HepG2 (cell line): ENCODE measurements around the gene TBX21. TPM values are rescaled to one million over a fixed set of nuclear protein-coding genes. Genes with fewer than 3 reads are reported as not detected.

Source experiments
- ATAC-seq: fragments of 200-7000 bp; cut with Tn5 transposase; 3 replicates; pipeline ENCODE4 v1.9.1; 2020; ENCODE audit warnings: mild to moderate bottlenecking, moderate library complexity
- BruUV-seq: library from RNA; stranded (reverse); fragments of 400-500 nt; replicated peaks from 2 replicates; lab custom pipeline; 2021; lab: Mats Ljungman, UMichigan
- CTCF ChIA-PET: fragments of 300-600 bp; formaldehyde crosslinking; extraction: SDS; loops from one replicate; lab custom pipeline; 2021; ENCODE audit warnings: low total read pairs, inconsistent platforms, low intra/inter-chr PET ratio; lab: Yijun Ruan, JAX
- POLR2A ChIA-PET: fragments of 350-600 bp; sonication (Branson Sonifier 250); formaldehyde crosslinking; loops from one replicate; lab custom pipeline; 2020; ENCODE audit warnings: antibody characterized with exemption, inconsistent platforms; lab: Yijun Ruan, JAX
- DNase-seq: peaks from one replicate; pipeline ENCODE4 v3.0.0-alpha.2; 2015; ENCODE audit warnings: low spot score
- FAIRE-seq: peaks from 3 replicates; lab custom pipeline; 2011; peaks lifted over from hg19 to GRCh38; lab: Jason Lieb, UNC
- H2AFZ ChIP-seq: one replicate; pipeline ENCODE4 v1.6.1; 2011; ENCODE audit warnings: low read length, inconsistent platforms
- H3K27ac ChIP-seq: fragments of 300-600 bp; 3 replicates; pipeline ENCODE4 v1.8.0; 2011; ENCODE audit warnings: mixed run types, mild to moderate bottlenecking, mixed read lengths, low read length, inconsistent platforms; ENCODE audit not compliant: insufficient read depth; ENCODE audit errors: extremely low read length
- H3K27me3 ChIP-seq, 2 experiments: fragments of 200-600 bp in 1 of 2; 2 replicates in 1 of 2; 3 replicates in 1 of 2; pipeline versions ENCODE4 v1.6.0 to v1.8.0; 2011; ENCODE audit warnings: low read length in 2 of 2, mild to moderate bottlenecking in 2 of 2, moderate library complexity in 2 of 2, inconsistent platforms in 1 of 2; ENCODE audit not compliant: insufficient read depth in 2 of 2, control insufficient read depth in 1 of 2
- H3K36me3 ChIP-seq, 2 experiments: fragments of 200-600 bp in 1 of 2; replicated peaks in 1 of 2; 2 replicates in 1 of 2; 3 replicates in 1 of 2; pipeline versions ENCODE4 v1.5.1 to v1.8.0; 2011; ENCODE audit warnings: low read length in 2 of 2, inconsistent platforms in 1 of 2; ENCODE audit not compliant: insufficient read depth in 2 of 2, control insufficient read depth in 1 of 2
- H3K4me1 ChIP-seq: 2 replicates; pipeline ENCODE4 v1.5.1; 2012; ENCODE audit warnings: low read length, inconsistent platforms; ENCODE audit not compliant: insufficient read depth
- H3K4me2 ChIP-seq: 2 replicates; pipeline ENCODE4 v1.6.0; 2011; ENCODE audit warnings: low read depth, low read length, inconsistent platforms
- H3K4me3 ChIP-seq, 3 experiments: fragments of 200-600 bp in 1 of 3; sonication (generic), shearing (Covaris generic) in 1 of 3; replicated peaks in 1 of 3; 2 replicates each; pipeline ENCODE4 v1.5.1; 2011 to 2016; ENCODE audit warnings: low read length in 3 of 3, inconsistent platforms in 2 of 3, low read depth in 2 of 3, mild to moderate bottlenecking in 2 of 3, control low read depth in 1 of 3, mixed read lengths in 1 of 3; ENCODE audit not compliant: insufficient read depth in 1 of 3
- H3K79me2 ChIP-seq: one replicate; pipeline ENCODE4 v1.6.1; 2011; ENCODE audit warnings: low read length, inconsistent platforms; ENCODE audit not compliant: insufficient read depth
- H3K9ac ChIP-seq: 2 replicates; pipeline ENCODE4 v1.6.0; 2011; ENCODE audit warnings: mild to moderate bottlenecking, low read depth, low read length, inconsistent platforms; ENCODE audit not compliant: insufficient read depth
- H3K9me3 ChIP-seq: 2 replicates; pipeline ENCODE4 v1.5.1; 2012; ENCODE audit warnings: mild to moderate bottlenecking, low read length
- H4K20me1 ChIP-seq: 2 replicates; pipeline ENCODE4 v1.6.0; 2011; ENCODE audit warnings: inconsistent platforms, mild to moderate bottlenecking, low read length, moderate library complexity; ENCODE audit not compliant: insufficient read depth
- HMG20B ChIP-seq: conservative IDR thresholded peaks from 2 replicates; pipeline ENCODE4 v1.6.1; 2016; ENCODE audit warnings: missing genetic modification reagents, missing compliant biosample characterization
- KDM3A ChIP-seq: IDR thresholded peaks from 2 replicates; pipeline ENCODE4 v1.6.1; 2018; ENCODE audit warnings: low read depth, missing compliant biosample characterization
- KLF15 ChIP-seq: sonication (generic); formaldehyde crosslinking; IDR thresholded peaks from 2 replicates; pipeline ENCODE4 v1.8.1; 2023; ENCODE audit warnings: borderline replicate concordance, mild to moderate bottlenecking, inconsistent platforms, missing genetic modification reagents, mixed read lengths
- MAFG ChIP-seq: sonication (generic); formaldehyde crosslinking; IDR thresholded peaks from 2 replicates; pipeline ENCODE4 v1.5.1; 2020; ENCODE audit warnings: mild to moderate bottlenecking, missing genetic modification reagents
- NR2F6 ChIP-seq, 2 experiments: IDR thresholded peaks; 2 replicates each; pipeline ENCODE4 v1.6.1; 2016; ENCODE audit warnings: antibody characterized with exemption in 1 of 2, mild to moderate bottlenecking in 1 of 2
- POGZ ChIP-seq: sonication (generic); formaldehyde crosslinking; IDR thresholded peaks from 2 replicates; pipeline ENCODE4 v1.4.0; 2020; ENCODE audit warnings: mild to moderate bottlenecking, missing genetic modification reagents
- SUZ12 ChIP-seq: fragments of 150-350 bp; IDR thresholded peaks from 2 replicates; pipeline ENCODE4 v1.6.1; 2014; ENCODE audit warnings: low read depth, low read length
- ZBTB38 ChIP-seq: sonication (generic); formaldehyde crosslinking; IDR thresholded peaks from 2 replicates; pipeline ENCODE4 v1.5.1; 2020; ENCODE audit warnings: mild to moderate bottlenecking, missing genetic modification reagents
- ZNF883 ChIP-seq: sonication (generic); formaldehyde crosslinking; IDR thresholded peaks from 2 replicates; pipeline ENCODE4 v1.5.1; 2020; ENCODE audit warnings: mild to moderate bottlenecking, missing genetic modification reagents; ENCODE audit errors: not compliant biosample characterization
- WGBS: methylation state at CpG from one replicate; pipeline ENCODE4 v1.1.6; 2017; ENCODE audit warnings: low lambda C conversion rate; 5-methylcytosine and 5-hydroxymethylcytosine counted together
- in situ Hi-C: cut with HindIII; loops from 2 replicates; pipeline ENCODE4 v1.10.0; 2017; ENCODE audit warnings: low pct_unique_long_range_greater_than_20kb; ENCODE audit not compliant: extremely low pct_ligation_motif_present
- intact Hi-C: fragments of 100-400 bp; cut with micrococcal nuclease; formaldehyde crosslinking; loops from one replicate; pipeline ENCODE4 v1.10.0; 2022; ENCODE audit not compliant: unreplicated experiment
- polyA plus RNA-seq, 8 experiments: library from polyadenylated mRNA; depleted of rRNA in 3 of 8; stranded (reverse) in 7 of 8; unstranded in 1 of 8; fragments of >200 nt; fragmentation: Illumina TruSeq in 4 of 8; extraction: Trizol in 4 of 8; gene quantifications; 2 replicates each; pipeline versions ENCODE4 v1.2.1 to v1.2.3, GENCODE V29; 2011 to 2016; ENCODE audit warnings: low read depth in 4 of 8, missing spikeins in 1 of 8, mixed read lengths in 1 of 8; ENCODE audit not compliant: insufficient read depth in 1 of 8
- total RNA-seq, 5 experiments: library from RNA; depleted of rRNA; stranded (reverse); fragments of >200 nt; fragmentation: Illumina TruSeq; extraction: Trizol; gene quantifications; 2 replicates each; pipeline ENCODE4 v1.2.3, GENCODE V29; 2016; ENCODE audit warnings: low read depth in 1 of 5
- TF ChIP-seq, protein P1 (sequence below): sonication (generic); formaldehyde crosslinking; conservative IDR thresholded peaks from 2 replicates; pipeline ENCODE4 v1.4.0; 2020; ENCODE audit warnings: missing genetic modification reagents
- TF ChIP-seq, protein P2 (sequence below): sonication (generic); formaldehyde crosslinking; IDR thresholded peaks from 2 replicates; pipeline ENCODE4 v1.8.1; 2023; ENCODE audit warnings: mild to moderate bottlenecking, missing genetic modification reagents
- TF ChIP-seq, protein P3 (sequence below): sonication (generic); formaldehyde crosslinking; IDR thresholded peaks from 2 replicates; pipeline ENCODE4 v1.5.0; 2020; ENCODE audit warnings: mild to moderate bottlenecking, missing genetic modification reagents, borderline replicate concordance

Gene TBX21
- total and polyA plus RNA-seq, 2 of the 13 experiments (the other 11 are each of a cell fraction or from before 2014, with no cell fraction given) = not detected

DNA sequence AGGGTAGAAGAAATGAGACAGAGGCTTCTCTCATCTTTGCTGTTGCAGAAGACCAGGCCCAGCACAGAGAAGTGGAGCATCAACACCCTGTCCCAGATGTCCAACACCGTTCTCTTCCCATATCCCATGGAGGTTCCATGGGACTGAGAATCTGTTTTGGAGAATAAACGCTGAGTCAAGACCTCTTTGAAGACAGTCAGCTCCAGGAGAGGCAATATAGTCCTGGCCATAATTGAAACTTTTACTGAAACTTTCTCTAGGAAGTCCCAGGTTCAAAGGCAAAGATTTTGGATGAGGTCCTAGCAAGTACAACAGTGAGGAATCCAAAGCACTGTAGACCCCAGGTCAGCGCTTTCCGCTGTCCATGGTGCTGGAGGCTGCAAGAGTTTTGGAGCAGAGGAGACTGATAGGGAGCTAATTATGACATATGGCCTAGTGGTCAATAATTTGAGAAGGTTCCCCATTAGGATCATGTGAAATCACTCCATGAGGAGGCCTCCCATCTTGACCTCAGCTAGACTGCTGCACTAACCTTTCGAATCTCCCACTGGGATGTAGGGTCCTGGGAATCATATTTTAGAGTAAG lies 52.6 kb downstream of the TBX21 start (continued):
- no peak for TF ChIP-seq POGZ
- TF ChIP-seq, all 625 proteins: peak for 148

- peak overlapping the region; percentile 72 for H3K4me2 ChIP-seq
- no peaks in the 10 kb centered on the region; the same call in 1 of the 2 replicates for H4K20me1 ChIP-seq
- POLR2A ChIA-PET = no interaction called here
- H3K4me1 ChIP-seq = no peaks in the 10 kb centered on the region
- H2AFZ ChIP-seq = no peak overlapping the region
- H3K27ac ChIP-seq = no peak overlapping the region
- in situ Hi-C loops (no loop called here), intact Hi-C loops (no loop called here)
- DNase-seq (no peak), FAIRE-seq (no peak), ATAC-seq (peak; percentile 98)
- 17% methylated on average over 35 of the region's 70 CpGs for WGBS
- H3K36me3 ChIP-seq = no peaks in the 10 kb centered on the region
- H3K9me3 ChIP-seq = no peaks in the 10 kb centered on the region
- no peak overlapping the region for H3K9ac ChIP-seq
- CTCF ChIA-PET = interaction anchor here (1.6 kb wide), 1 partner anchor 13 kb away, joined by 5 read pairs; no protein-coding TSS in a partner anchor
- H3K27me3 ChIP-seq = peaks cover 0 to 43% of the 10 kb centered on the region in 2 experiments; a peak in 3 of 5 replicates
- no peaks in the 10 kb centered on the region for H3K79me2 ChIP-seq
- peak overlapping the region in 2 of 3 experiments; percentile 49 to 63; a peak in 3 of 6 replicates for H3K4me3 ChIP-seq
- BruUV-seq = no TSS peak
- TF ChIP-seq KLF15 (CRISPR knock-in tag) (no peak), ZNF883 (CRISPR knock-in tag) (peak; percentile 84), KDM3A (no peak), HMG20B (no peak), SUZ12 (no peak), MAFG (CRISPR knock-in tag) (no peak), NR2F6 (IDR thresholded peaks at IDR 0.05) (no peak), NR2F6 (CRISPR knock-in tag; IDR thresholded peaks at IDR 0.05) (no peak), ZBTB38 (CRISPR knock-in tag) (no peak)
- TF ChIP-seq, protein P1, sequence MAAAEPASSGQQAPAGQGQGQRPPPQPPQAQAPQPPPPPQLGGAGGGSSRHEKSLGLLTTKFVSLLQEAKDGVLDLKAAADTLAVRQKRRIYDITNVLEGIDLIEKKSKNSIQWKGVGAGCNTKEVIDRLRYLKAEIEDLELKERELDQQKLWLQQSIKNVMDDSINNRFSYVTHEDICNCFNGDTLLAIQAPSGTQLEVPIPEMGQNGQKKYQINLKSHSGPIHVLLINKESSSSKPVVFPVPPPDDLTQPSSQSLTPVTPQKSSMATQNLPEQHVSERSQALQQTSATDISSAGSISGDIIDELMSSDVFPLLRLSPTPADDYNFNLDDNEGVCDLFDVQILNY (CRISPR knock-in tag) = peak; percentile 44; the same call in 1 of the 2 replicates
- TF ChIP-seq, protein P2, sequence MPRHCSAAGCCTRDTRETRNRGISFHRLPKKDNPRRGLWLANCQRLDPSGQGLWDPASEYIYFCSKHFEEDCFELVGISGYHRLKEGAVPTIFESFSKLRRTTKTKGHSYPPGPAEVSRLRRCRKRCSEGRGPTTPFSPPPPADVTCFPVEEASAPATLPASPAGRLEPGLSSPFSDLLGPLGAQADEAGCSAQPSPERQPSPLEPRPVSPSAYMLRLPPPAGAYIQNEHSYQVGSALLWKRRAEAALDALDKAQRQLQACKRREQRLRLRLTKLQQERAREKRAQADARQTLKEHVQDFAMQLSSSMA = no peak
- TF ChIP-seq, protein P3, sequence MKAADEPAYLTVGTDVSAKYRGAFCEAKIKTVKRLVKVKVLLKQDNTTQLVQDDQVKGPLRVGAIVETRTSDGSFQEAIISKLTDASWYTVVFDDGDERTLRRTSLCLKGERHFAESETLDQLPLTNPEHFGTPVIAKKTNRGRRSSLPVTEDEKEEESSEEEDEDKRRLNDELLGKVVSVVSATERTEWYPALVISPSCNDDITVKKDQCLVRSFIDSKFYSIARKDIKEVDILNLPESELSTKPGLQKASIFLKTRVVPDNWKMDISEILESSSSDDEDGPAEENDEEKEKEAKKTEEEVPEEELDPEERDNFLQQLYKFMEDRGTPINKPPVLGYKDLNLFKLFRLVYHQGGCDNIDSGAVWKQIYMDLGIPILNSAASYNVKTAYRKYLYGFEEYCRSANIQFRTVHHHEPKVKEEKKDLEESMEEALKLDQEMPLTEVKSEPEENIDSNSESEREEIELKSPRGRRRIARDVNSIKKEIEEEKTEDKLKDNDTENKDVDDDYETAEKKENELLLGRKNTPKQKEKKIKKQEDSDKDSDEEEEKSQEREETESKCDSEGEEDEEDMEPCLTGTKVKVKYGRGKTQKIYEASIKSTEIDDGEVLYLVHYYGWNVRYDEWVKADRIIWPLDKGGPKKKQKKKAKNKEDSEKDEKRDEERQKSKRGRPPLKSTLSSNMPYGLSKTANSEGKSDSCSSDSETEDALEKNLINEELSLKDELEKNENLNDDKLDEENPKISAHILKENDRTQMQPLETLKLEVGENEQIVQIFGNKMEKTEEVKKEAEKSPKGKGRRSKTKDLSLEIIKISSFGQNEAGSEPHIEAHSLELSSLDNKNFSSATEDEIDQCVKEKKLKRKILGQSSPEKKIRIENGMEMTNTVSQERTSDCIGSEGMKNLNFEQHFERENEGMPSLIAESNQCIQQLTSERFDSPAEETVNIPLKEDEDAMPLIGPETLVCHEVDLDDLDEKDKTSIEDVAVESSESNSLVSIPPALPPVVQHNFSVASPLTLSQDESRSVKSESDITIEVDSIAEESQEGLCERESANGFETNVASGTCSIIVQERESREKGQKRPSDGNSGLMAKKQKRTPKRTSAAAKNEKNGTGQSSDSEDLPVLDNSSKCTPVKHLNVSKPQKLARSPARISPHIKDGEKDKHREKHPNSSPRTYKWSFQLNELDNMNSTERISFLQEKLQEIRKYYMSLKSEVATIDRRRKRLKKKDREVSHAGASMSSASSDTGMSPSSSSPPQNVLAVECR (CRISPR knock-in tag) = no peak
Observed at GRCh38 chr17:47789611-47790561, 56.9 kb downstream of the TBX21 start.
